CD4-positive, alpha-beta T cell treated with Interferon alpha-2 for 1 hour (primary cell): ENCODE results near the gene LRRC37B.
"Not testable (repeated sequence)": the region's sequence is repeated elsewhere in the genome, so short reads cannot be mapped to it uniquely, and the experiment has no call there.

Experiments
- DNase-seq, 2 donors: peaks; one replicate each; pipeline ENCODE4 v3.0.0-alpha.2; 2020 to 2022

The LRRC37B gene

GRCh38 chr17:32100323-32100722 lies 93.1 kb downstream of the LRRC37B start:
- DNase-seq = not testable (repeated sequence)

- DNase-seq = no peak
These were observed 93.9 kb downstream of the LRRC37B start for GRCh38 chr17:32100971-32101631.

- no peak for DNase-seq
These were observed 95.0 kb downstream of the LRRC37B start for GRCh38 chr17:32102172-32102571.

GRCh38 chr17:32102646-32103186 lies 95.5 kb downstream of the LRRC37B start:
- no peak for DNase-seq
